PC-3 (cell line): ENCODE data around the gene SLC9A9.

Source experiments
- EZH2 ChIP-seq: fragments of 300-600 bp; sonication (generic); IDR thresholded peaks from one replicate; pipeline ENCODE4 v1.6.1; 2017; ENCODE audit warnings: antibody characterized with exemption, mild to moderate bottlenecking, low read length; ENCODE audit not compliant: unreplicated experiment
- EZH2phosphoT487 ChIP-seq: fragments of 300-600 bp; sonication (generic); IDR thresholded peaks from 2 replicates; pipeline ENCODE4 v1.6.1; 2018; ENCODE audit warnings: mild to moderate bottlenecking, antibody characterized with exemption, low read length, borderline replicate concordance
- TF ChIP-seq, protein P1 (sequence below): fragments of 300-600 bp; sonication (generic); conservative IDR thresholded peaks from 2 replicates; pipeline ENCODE4 v1.5.1; 2017; ENCODE audit warnings: antibody characterized with exemption, low read depth, mild to moderate bottlenecking, low read length

DNA sequence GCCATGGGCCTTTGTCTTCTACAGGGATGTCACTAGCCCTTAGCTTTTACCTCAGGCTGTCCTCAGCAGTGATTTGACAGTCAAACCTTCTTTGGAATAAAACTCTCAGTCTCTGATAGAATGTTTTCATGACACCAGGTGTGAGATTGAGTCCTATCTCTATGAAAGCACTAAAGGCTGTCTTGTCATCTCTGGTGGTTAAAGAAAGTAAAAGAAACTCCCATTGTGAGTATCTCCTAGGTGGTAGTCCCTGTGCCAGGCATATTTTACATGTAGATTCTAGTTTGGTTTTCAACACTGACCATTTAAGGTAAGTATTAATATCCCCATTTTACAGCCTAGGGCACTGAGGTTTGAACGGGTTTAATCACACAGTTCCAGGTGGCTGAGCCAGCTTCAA lies 368.5 kb downstream of the SLC9A9 start:
- TF ChIP-seq, protein P1, sequence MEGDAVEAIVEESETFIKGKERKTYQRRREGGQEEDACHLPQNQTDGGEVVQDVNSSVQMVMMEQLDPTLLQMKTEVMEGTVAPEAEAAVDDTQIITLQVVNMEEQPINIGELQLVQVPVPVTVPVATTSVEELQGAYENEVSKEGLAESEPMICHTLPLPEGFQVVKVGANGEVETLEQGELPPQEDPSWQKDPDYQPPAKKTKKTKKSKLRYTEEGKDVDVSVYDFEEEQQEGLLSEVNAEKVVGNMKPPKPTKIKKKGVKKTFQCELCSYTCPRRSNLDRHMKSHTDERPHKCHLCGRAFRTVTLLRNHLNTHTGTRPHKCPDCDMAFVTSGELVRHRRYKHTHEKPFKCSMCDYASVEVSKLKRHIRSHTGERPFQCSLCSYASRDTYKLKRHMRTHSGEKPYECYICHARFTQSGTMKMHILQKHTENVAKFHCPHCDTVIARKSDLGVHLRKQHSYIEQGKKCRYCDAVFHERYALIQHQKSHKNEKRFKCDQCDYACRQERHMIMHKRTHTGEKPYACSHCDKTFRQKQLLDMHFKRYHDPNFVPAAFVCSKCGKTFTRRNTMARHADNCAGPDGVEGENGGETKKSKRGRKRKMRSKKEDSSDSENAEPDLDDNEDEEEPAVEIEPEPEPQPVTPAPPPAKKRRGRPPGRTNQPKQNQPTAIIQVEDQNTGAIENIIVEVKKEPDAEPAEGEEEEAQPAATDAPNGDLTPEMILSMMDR = no peak
- TF ChIP-seq EZH2 (no peak), EZH2phosphoT487 (no peak)
